ENCODE measurements around the gene SLC16A1.
"Not testable (repeated sequence)": the region's sequence is repeated elsewhere in the genome, so short reads cannot be mapped to it uniquely, and the experiment has no call there.

Gene SLC16A1

GRCh38 chr1:112955773-112956543, at the start of gene SLC16A1:
Gene SLC16A1 (minus strand): TSS chr1:112956196. CDS start chr1:112929308, 26,888 bp downstream.
- peak; percentile 36; the same call in 1 of the 2 replicates for TF ChIP-seq CTCF (conservative IDR thresholded peaks at IDR 0.05; ENCODE audit: low read length)
- peak within 1 kb of the TSS; percentile 97 for H3K4me3 ChIP-seq (ENCODE audit: low read length)
- DNase-seq (ENCODE audit: low read depth) = peak; percentile 93

- H3K4me3 ChIP-seq (ENCODE audit: low read length) = no peak overlapping the region
- no peak for TF ChIP-seq CTCF (conservative IDR thresholded peaks at IDR 0.05; ENCODE audit: low read length)
- DNase-seq (ENCODE audit: low read depth) = no peak
Measured at GRCh38 chr1:113003751-113004690, 48.0 kb upstream of the SLC16A1 start.

GRCh38 chr1:113002297-113002696, 46.3 kb upstream of the SLC16A1 start:
- no peak for DNase-seq (ENCODE audit: low read depth)
- no peak overlapping the region for H3K4me3 ChIP-seq (ENCODE audit: low read length)
- no peak for TF ChIP-seq CTCF (conservative IDR thresholded peaks at IDR 0.05; ENCODE audit: low read length)

GRCh38 chr1:112998592-112999235, 42.7 kb upstream of the SLC16A1 start:
- H3K4me3 ChIP-seq (ENCODE audit: low read length) = no peak overlapping the region
- peak; percentile 94 for DNase-seq (ENCODE audit: low read depth)
- no peak for TF ChIP-seq CTCF (conservative IDR thresholded peaks at IDR 0.05; ENCODE audit: low read length)

- DNase-seq (ENCODE audit: low read depth) = peak; percentile 34
- TF ChIP-seq CTCF (conservative IDR thresholded peaks at IDR 0.05; ENCODE audit: low read length) = no peak
- H3K4me3 ChIP-seq (ENCODE audit: low read length) = no peak overlapping the region
Measured at GRCh38 chr1:112997781-112998180, 41.8 kb upstream of the SLC16A1 start.

- no peak overlapping the region for H3K4me3 ChIP-seq (ENCODE audit: low read length)
- no peak for TF ChIP-seq CTCF (conservative IDR thresholded peaks at IDR 0.05; ENCODE audit: low read length)
- DNase-seq (ENCODE audit: low read depth) = peak; percentile 11
Measured at GRCh38 chr1:112995890-112996289, 39.9 kb upstream of the SLC16A1 start.

GRCh38 chr1:112995021-112995420, 39.0 kb upstream of the SLC16A1 start:
- not testable (repeated sequence) for H3K4me3 ChIP-seq (ENCODE audit: low read length); DNase-seq (ENCODE audit: low read depth)
